Forelimb muscle (tissue), 1 donor: ENCODE measurements around the gene PSMD9. TPM values are rescaled to one million over a fixed set of nuclear protein-coding genes. Genes with fewer than 3 reads are reported as not detected.
"Not testable (repeated sequence)": the region's sequence is repeated elsewhere in the genome, so short reads cannot be mapped to it uniquely, and the experiment has no call there.

Experiments used
- DNase-seq: peaks from one replicate; pipeline ENCODE4 v3.0.0-alpha.2; 2013; ENCODE audit warnings: low read depth
- polyA plus RNA-seq: library from polyadenylated mRNA; unstranded; fragments of 120-200 nt; gene quantifications from one replicate; pipeline ENCODE4 v1.2.1, GENCODE V29; 2013; ENCODE audit not compliant: insufficient read length

Gene PSMD9
- polyA plus RNA-seq, 1 donor = 39.4 TPM

GRCh38 chr12:121918679-121919038, 30.1 kb downstream of the PSMD9 start:
- no peak for DNase-seq

- no peak for DNase-seq
Observed at GRCh38 chr12:121921066-121921465, 32.5 kb downstream of the PSMD9 start.

DNA sequence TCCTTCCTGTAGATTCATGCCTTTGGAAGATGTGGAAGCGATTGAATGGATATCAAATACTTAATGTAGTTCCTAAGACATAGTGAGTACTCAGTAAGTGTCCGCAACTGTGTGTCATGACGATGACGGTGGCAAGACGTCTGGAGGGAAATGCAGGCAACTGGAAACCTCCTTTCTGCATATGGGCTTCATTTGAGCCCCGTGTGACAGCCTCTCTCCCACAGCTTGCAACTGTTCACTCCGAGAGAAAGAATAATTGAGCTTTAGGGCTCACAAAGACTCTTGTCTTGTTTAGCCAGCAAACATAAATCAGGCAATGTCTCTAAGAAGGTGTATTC, 36.7 kb downstream of the PSMD9 start:
- DNase-seq = no peak

DNA sequence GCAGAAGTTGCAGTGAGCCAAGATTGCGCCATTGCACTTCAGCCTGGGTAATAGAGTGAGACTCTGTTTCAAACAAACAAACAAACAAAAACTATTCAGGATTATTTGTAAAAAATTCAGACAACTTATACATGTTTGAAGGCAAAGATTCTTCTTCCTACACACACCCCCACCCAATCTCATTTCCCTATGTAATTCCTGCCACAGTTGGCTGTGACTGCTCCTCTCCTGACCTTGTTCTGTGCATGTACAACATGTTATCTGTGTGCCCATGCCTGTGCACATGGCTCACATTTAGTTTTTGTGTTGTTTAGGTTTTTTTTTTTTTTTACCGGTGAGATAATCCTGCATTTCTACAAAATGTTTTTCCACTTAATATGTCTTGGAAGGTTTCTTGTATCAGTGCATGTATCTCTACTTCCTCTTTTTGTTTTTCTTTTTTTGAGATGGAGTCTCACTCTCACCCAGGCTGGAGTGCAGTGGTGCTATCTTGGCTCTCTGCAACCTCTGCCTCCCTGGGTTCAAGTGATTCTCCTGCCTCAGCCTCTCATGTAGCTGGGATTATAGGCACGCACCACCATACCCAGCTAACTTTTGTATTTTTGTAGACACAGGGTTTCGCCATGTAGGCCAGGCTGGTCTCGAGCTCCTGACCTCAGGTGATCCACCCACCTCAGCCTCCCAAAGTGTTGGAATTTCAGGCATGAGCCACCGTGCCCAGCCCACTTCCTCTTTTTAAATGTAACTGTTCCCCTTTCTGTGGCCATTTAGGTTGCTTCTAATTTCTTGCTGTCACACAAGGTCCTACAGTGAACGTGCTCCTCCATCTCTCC, 38.5 kb downstream of the PSMD9 start:
- DNase-seq = no peak

GRCh38 chr12:121927813-121928212, 39.2 kb downstream of the PSMD9 start:
- no peak for DNase-seq

DNA sequence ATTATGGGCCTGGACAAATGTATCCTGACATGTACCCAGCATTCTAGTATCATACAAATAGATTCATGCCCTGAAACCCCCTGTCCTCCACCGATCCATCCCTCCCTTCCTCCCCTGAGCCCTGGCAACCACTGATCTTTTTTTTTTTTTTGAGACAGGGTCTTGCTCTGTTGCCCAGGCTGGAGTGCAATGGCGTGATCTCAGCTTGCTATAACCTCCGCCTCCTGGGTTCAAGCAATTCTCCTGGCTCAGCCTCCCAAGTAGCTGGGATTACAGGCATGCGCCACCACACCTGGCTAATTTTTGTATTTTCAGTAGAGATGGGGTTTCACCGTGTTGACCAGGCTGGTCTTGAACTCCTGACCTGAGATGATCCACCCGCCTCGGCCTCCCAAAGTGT, 41.0 kb downstream of the PSMD9 start:
- not testable (repeated sequence) for DNase-seq

DNA sequence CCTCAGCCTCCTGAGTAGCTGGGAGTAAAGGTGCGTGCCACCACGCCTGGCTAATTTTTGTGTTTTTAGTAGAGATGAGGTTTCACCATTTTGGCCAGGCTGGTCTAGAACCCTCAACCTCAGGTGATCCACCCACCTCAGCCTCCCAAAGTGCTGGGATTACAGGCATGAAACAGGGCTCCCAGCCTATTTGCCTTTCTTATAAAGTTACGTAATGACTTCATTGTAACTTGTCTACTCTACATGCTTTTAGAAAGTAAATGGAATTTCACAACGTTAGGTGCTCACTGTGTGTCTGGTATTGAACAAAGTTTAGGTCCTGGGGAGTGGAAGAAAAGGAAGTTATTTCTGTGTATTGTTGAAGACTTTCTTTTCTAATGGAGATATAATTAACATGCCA, 42.3 kb downstream of the PSMD9 start:
- DNase-seq = no peak

GRCh38 chr12:121932176-121932536, 43.6 kb downstream of the PSMD9 start:
- no peak for DNase-seq

- DNase-seq = no peak
Observed at GRCh38 chr12:121932914-121933521, 44.4 kb downstream of the PSMD9 start.

GRCh38 chr12:121933522-121934308, 45.1 kb downstream of the PSMD9 start:
- DNase-seq = no peak

DNA sequence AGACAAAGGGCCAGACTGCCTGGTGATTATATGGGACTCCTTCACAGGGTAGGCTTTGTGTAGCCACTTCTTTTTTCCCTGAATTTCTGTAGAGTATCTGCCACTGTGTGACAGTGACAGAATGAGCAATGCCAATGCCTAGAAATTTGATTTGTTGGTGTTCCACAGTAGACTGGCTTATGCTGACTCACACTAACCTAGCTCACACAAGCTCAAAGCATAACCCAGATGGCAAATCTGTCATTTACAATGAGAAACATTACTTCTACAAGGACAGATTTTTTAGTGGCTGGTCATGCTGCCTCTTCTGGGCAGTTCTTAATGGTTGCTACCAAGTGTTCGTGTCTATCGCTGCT, 45.7 kb downstream of the PSMD9 start:
- DNase-seq = no peak

GRCh38 chr12:121937654-121938053, 49.1 kb downstream of the PSMD9 start:
- DNase-seq = no peak

DNA sequence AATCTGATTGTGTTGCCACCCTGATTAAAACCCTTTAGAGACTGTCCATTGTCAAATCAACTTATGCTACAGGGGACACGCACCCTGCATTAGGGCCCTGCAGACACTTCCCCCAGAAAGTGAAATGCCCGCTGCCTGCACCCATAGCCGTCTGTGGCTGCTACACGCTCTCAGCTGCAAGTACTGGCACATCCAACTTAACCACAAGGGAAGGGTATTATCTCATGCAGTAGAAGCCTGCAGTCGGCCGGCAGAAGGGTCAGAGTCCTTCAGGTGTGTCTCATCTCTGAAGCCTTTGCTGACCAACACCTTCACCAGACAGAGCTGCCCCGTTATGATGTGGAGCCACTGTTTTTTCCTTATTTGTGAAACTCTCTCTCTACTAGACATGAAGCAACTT, 50.6 kb downstream of the PSMD9 start:
- no peak for DNase-seq

GRCh38 chr12:121939992-121940766, 51.6 kb downstream of the PSMD9 start:
- DNase-seq = no peak

GRCh38 chr12:121942145-121942718, 53.6 kb downstream of the PSMD9 start:
- no peak for DNase-seq

- no peak for DNase-seq
Observed at GRCh38 chr12:121943926-121944325, 55.3 kb downstream of the PSMD9 start.

- DNase-seq = no peak
Observed at GRCh38 chr12:121946313-121947025, 57.9 kb downstream of the PSMD9 start.

DNA sequence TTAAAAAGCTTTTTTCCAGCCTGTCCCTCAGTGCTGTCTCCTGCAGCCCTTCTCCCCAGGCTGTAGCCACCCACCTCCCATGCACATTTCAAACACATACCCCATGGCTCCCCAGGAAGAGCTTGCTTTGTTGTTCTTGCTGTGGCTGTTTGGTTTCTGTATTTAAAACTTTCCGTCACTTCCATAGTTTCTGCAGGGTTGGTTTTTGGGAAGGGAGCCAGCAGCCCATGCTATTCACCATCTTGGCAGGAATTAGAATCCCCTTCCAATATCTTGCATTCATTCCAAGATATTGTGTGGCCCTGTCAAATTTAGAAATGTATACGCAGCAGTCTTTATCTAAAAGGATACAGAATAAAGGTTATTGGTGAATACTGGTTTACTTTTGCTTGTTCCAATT, 59.4 kb downstream of the PSMD9 start:
- DNase-seq = no peak

DNA sequence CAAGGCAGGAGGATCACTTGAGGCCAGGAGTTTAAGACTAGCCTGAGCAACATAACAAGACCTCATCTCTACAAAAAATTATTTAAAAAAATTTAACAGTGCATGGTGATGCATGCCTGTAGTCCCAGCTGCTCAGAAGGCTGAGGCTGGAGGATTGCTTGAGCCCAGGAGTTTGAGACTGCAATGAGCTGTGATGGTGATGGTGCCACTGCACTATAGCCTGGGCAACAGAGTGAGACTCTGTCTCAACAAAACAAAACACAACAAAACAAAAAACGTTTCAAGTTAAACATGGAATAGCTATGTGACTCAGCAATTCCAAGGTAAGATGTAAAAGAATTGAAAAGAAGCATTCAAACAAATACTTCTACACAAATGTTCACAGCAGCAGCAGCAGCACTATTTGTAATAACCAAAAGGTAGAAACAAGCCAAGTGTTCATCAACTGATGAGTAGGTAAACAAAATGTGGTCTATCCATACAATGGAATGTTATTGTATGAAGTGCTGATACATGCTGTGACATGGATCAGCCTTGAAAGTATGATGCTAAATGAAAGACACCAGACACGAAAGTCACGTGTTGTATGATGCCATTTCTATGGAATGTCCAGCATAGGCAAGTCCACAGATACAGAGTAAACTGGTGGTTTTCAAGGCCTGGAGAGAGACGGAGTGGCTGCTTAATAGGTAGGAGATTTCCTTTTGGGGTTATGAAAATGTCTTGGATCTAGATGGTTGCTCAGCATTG, 61.2 kb downstream of the PSMD9 start:
- no peak for DNase-seq

DNA sequence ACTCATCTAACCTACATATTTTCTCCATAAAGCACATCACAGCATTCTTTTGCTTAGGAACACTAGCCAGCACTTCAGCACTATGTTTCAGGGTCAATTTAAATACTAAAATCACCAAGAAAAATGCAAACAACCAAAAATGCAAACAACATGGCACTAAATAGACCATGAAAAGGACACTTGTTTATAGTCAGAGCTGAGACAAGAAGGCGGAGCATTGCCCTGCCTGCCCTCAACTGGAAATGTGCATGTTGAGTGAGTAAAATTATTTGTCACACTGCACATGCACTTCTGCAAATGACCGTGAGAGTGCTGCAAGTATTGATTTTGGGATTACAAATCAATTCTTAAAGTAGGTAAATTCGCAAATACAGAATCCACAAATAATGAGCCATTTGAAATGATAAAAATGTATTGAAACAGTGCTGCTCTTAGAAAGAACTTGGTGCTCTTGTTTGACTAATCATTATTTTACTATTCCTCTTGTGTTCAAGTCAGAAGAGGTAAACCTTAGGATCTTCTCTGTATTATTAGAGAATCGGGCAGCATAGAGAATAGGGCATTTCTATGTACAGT, 64.6 kb downstream of the PSMD9 start:
- DNase-seq = no peak
